Stimulated activated CD8-positive, alpha-beta memory T cell treated with anti-CD3 and anti-CD28 coated beads, Interleukin-12 subunit alpha, Interleukin-12 subunit beta, amount 100 ng/mL, for 24 hours (primary cell): ENCODE results near the gene UBAC2.
"Not testable (repeated sequence)": the region's sequence is repeated elsewhere in the genome, so short reads cannot be mapped to it uniquely, and the experiment has no call there.

Experiments
- DNase-seq: peaks from one replicate; pipeline ENCODE4 v3.0.0-alpha.2; 2020; ENCODE audit errors: extremely low read depth

UBAC2 gene

GRCh38 chr13:99214731-99215130, 14.1 kb downstream of the UBAC2 start:
- no peak for DNase-seq

GRCh38 chr13:99215184-99215830, 14.7 kb downstream of the UBAC2 start:
- DNase-seq, result no peak

- no peak for DNase-seq
Observed at GRCh38 chr13:99217461-99218110, 16.9 kb downstream of the UBAC2 start.

DNA sequence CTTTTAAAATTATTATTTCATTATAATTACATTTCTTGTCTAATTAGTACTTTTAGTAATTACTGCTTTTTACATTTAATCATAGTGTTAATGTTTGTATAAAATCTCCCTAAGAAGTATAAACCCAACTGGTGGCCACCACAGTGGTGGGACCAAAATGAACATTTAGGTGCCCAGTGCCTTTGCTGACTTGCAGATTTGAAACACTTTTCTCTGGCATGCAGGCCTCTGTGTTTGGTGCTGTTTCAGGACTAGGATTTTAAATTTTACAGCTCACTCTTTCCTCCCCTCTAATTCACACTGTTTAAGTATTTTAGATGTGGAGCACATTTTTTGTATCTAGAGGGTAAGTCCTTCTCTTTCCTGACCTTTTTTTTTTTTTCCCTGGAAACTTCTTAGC, 17.5 kb downstream of the UBAC2 start:
- no peak for DNase-seq

DNA sequence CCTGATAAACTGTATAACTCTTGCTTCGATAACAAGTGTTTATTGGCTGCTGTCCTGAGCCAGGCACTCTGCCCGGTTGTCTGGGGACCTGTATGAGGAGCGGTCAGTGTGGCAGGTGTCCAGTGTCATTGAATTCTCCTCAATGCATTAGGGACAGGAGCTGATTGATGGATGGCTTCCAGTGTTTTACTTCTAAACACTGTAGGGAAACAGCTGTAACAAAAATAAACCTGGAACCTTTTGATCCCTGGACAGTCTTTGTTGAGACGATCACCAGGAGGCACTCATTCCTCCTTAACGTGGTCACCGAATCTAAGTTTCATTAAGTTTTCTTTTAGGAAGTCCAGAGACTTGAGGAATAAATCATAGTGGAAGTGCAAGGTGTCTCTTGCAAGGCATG, 17.9 kb downstream of the UBAC2 start:
- no peak for DNase-seq

DNA sequence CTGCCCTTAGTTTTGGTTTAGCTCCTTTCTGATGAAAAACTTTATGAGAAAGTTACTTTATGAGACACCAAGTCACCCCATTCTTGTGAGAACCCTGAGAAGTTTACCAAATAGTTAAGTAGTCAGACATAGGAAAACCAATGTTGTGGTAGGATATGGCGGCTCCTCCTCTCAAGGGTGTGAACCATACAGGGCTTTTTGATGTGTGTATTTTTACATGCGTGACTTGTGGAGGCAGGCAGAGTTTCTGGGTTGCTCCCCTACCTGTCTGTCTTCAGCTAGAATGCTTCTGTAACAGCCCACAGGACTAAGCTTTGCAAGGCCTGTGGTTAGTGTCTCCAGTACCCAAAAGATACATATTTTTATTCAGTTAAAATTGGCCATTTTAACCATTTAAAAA, 18.3 kb downstream of the UBAC2 start:
- no peak for DNase-seq

- no peak for DNase-seq
Observed at GRCh38 chr13:99220199-99220935, 19.7 kb downstream of the UBAC2 start.

GRCh38 chr13:99221567-99222239, 21.0 kb downstream of the UBAC2 start:
- no peak for DNase-seq

DNA sequence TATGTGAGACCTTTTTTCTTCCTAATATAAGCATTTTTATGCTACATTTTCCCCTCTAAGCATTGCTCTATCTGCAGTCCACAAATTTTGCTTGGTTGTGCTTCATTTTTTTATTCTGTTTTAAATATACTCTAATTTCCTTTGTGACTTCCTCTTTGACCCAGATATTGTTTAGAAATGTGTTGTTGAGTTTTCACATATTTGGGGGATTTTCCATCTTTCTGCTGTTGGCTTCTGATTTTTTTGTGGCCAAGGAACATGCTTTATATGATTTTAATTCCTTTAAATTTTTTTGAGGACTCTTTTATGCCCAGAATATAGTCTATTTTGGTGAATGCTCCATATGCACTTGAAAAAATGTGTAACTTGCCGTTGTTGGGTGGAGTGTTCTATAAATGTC, 22.9 kb downstream of the UBAC2 start:
- no peak for DNase-seq

DNA sequence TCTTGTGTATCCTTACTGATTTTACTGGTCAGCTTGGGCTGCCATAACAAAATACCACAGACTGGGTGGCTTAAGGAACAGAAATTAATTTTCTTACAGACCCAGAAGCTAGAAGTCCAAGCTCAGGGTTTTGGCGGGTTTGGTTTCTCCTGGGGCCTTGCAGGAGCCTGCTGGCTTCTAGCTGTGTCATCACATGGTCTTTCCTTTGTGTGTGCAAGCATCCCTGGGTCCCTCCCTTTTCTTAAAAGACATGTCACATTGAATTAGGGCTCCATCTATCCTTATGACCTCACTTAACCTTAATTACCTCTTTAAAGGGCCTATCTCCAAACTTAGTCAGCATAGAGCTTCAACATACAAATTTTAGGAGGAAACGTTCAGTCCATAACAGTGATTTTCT, 23.4 kb downstream of the UBAC2 start:
- no peak for DNase-seq

- DNase-seq, result no peak
Observed at GRCh38 chr13:99225078-99225477, 24.4 kb downstream of the UBAC2 start.

GRCh38 chr13:99226513-99226912, 25.9 kb downstream of the UBAC2 start:
- no peak for DNase-seq

DNA sequence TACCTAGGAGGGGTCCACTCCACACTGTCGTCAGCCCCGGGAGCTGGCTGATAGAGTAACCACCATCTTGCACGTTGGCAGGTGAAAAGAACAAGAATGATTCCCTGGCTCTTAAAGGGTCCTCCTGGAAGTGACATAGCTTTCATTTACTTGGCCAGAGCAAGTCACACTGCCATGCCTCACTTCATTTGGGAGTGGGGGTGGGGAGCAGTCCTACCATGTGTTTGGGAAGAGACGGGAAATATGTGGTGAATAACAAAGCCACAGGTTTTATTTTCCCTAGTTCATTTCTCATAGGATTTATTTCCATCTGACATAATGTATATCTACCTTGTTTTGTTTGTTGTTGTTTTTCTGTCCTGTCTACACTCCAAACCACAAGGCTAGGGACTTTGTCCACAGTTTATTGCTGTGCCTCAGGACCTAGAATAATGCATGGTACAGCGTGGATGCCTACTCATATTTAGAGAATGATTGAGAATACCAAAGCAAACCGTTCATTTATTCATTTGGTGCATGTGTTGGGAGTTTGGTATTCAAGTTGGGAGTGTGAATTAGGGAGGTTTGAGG, 26.8 kb downstream of the UBAC2 start:
- DNase-seq, result no peak

GRCh38 chr13:99227909-99228688, 27.4 kb downstream of the UBAC2 start:
- DNase-seq, result no peak

GRCh38 chr13:99228737-99229691, 28.4 kb downstream of the UBAC2 start:
- no peak for DNase-seq

GRCh38 chr13:99230588-99230987, 29.9 kb downstream of the UBAC2 start:
- not testable (repeated sequence) for DNase-seq

GRCh38 chr13:99230991-99231390, 30.3 kb downstream of the UBAC2 start:
- no peak for DNase-seq

DNA sequence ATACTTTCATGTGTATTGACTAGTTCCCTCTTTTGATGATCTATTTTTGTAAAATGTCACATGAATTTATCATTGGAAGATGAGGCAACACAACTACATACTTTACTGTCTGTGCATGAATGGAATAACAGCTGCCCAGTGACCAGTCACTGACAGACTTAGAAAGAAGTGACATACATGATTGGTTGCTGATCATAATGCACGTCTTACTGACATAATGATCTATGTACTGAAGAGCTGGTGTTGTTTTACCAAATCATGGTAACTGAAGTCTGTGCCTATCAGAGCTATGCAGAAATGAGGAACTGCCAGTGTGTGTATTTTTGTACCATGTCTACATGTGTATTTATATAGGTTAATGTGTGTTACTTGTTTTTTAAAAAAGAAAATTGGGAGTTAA, 31.1 kb downstream of the UBAC2 start:
- no peak for DNase-seq

DNA sequence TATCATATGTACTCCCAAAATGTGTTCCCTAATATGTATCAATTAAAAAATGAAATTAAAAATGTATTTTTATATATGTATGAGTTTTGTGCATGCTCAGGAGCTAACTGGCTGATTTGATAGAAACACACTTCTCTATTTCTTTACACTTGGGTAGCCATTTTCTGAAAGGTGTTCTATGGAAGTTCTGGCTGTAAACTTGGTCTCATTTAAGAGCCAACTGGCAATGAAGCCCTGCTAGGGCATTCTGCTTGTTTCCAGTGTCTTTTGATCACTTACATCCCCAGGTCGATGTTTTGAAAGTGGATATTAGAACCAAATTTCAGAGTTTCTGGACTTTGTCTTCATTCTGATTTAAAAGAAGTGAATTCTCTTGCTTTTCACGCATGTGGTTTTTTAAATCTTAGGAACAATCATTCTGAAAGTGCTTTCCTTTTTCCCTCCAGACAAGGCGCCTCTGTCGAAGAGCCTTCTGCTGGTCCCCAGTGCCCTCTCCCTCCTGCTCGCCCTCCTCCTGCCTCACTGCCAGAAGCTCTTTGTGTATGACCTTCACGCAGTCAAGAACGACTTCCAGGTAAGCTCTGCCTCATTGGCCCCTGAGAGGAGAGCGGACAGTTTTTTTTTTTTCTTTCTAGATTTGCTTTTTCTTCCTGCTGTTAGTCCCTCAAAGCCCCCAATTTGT, 37.5 kb downstream of the UBAC2 start:
- no peak for DNase-seq

- no peak for DNase-seq
Observed at GRCh38 chr13:99246100-99246499, 45.4 kb downstream of the UBAC2 start.
